Measurements from ENCODE around the gene ZBTB25.

The ZBTB25 gene

GRCh38 chr14:64439141-64439540 is 64.5 kb downstream of the ZBTB25 start:
- no peak for DNase-seq (ENCODE audit: low spot score)

DNA sequence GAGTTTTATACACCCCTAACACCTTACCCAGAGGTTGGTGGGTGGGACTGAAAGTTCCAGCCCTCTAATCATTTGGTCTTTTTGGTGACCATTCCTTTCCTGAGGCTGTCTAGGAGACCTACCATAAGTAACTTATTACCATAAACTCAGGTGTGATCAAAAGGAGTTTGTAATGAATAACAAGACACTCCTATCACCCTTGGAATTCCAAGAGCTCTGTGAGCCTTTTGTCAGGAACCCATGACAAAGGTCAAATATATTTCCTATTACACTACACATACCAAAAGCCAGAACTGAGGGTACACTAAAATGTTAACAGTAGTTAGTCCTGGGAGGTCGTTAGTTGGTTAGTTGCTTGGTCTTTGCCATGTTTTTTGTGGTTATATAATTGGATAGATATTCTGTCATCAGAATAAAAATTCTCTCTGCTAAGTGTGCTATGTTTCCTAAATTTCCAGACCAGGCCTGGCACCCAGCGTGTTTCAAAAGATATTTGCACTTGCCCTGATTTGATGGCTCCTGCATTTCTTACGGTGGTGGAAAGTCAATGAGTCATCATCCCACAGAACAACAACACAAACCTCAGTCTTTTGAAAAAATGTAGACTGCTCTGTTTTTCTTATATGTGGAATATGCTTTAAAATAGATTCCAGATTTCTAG is 65.3 kb downstream of the ZBTB25 start:
- DNase-seq (ENCODE audit: low spot score): no peak

DNA sequence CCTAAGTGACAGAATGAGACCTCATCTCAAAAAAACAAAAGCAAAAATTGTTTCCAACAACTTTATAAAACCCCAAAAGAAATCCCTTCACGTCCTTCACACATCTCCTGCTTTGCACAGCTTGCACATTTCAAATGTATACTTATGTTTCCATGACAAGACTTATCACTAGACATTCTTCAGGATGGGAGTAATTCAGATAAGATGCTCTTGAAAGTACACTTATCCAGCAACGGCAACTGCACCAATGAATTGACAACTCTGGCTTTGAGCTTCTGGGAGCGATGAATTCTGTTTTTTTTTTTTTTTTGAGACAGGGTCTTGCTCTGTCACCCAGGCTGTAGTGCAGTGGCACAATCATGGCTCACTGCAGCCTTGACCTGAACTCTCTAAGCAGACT is 69.1 kb downstream of the ZBTB25 start:
- no peak for DNase-seq (ENCODE audit: low spot score)

GRCh38 chr14:64423987-64424386 is 79.7 kb downstream of the ZBTB25 start:
- DNase-seq (ENCODE audit: low spot score): no peak

- no peak for DNase-seq (ENCODE audit: low spot score)
These were observed 80.9 kb downstream of the ZBTB25 start for GRCh38 chr14:64422756-64423155.

DNA sequence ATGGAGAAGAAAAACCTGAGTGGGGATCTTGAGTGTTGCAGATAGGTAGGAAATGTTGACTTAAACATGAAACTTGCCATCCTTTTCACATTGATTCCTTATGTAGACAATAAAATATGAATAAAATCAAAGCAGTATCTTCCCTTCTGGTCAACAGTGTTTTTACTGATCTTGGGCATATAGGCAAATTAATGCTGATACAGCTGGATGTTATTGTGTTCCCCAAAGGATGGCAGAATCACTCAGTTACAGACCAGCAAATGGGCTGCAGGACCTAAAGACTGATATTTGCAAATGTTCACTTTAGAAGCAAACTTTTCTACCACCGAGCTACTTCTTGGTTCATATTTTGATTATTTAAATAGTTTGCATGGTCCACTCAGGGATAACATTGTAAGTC is 81.6 kb downstream of the ZBTB25 start:
- DNase-seq (ENCODE audit: low spot score): no peak

DNA sequence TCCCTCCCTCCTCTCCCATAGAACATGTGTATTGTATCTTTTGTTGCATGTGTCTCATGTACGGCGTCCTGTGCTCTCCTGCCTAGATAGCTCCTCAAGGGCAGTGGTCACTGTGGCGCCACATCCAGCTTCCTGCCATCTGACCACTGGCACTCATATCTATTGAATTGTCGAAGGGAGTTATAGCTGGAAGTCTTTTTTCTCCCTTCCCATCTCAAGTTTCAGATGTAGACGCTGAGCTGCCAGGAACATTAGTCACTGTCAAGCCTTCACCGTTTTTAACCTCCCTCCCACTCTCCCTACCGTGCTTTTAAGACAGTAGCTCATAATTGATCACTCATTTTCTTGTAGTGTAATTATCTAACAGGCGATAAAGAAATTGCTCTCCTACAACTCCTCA is 82.5 kb downstream of the ZBTB25 start:
- no peak for DNase-seq (ENCODE audit: low spot score)

DNA sequence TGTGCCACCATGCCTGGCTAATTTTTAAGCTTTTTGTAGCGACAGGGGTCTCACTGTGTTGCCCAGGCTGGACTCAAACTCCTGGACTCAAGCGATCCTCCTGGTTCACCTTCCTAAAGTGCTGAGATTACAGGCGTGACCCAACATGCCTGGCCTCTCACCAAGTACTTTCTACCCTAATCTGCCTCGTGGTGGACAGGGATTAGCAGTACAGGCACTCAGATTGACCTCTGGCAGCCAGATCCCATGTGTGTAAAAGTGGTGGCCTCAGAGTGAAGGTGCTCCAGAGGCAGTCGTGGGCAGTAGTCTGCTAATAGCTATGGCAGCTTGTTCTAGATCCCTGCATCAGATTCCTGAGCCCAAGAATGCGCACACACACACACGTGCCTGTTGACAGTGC is 84.6 kb downstream of the ZBTB25 start:
- DNase-seq (ENCODE audit: low spot score): no peak

DNA sequence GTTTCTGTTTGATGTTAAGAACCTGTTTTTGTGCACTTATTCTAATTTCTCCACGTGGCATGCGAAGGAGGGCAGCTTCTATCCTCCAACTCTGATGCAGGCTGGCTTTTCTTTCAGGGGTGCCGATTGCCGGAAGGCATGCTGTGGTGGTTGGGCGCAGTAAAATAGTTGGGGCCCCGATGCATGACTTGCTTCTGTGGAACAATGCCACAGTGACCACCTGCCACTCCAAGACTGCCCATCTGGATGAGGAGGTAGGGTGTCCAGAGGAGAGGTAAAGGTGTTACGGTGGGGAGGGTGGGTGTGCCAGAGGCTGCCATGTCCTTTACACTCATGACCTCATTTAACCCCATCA is 85.9 kb downstream of the ZBTB25 start:
- DNase-seq (ENCODE audit: low spot score): no peak

- DNase-seq (ENCODE audit: low spot score): no peak
These were observed 86.4 kb downstream of the ZBTB25 start for GRCh38 chr14:64417055-64417770.

- no peak for DNase-seq (ENCODE audit: low spot score)
These were observed 87.2 kb downstream of the ZBTB25 start for GRCh38 chr14:64416348-64416932.

DNA sequence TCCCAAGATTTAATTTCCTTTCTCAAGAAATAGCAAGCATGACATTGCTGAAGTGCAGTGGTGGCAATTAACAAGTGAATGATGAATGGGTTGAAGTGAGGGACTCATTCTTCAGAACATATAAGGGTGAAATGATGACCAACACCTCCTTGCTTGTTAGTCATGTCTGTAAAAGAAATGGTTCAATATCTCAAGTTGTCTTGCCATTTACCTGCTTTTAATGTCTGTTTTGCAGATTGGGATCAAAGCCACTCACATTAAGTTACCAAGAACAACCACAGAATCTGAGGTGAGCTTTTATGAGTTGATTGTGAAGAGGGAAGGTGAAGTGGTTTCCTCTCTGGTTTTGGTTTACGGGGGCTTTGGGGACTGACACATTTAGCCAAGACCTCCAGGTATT is 91.4 kb downstream of the ZBTB25 start:
- DNase-seq (ENCODE audit: low spot score): no peak

DNA sequence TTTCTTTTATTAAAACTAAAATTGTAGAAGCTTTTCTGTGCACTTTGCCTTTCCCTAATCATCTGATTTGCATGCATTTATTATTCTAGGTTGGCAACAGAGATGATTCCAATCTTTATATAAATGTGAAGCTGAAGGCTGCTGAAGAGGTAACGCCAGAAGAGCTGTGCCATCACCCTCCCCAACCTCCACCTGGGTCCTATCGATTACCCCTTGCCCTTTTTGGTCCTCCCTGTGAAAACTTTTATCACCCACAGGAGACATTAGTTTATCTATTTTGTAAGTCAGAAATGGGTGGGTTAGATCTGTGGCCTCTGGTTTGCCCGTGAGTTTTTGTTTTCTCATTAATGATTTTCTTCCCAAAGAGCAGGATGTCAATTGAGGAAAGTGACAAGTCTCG is 92.6 kb downstream of the ZBTB25 start:
- no peak for DNase-seq (ENCODE audit: low spot score)

DNA sequence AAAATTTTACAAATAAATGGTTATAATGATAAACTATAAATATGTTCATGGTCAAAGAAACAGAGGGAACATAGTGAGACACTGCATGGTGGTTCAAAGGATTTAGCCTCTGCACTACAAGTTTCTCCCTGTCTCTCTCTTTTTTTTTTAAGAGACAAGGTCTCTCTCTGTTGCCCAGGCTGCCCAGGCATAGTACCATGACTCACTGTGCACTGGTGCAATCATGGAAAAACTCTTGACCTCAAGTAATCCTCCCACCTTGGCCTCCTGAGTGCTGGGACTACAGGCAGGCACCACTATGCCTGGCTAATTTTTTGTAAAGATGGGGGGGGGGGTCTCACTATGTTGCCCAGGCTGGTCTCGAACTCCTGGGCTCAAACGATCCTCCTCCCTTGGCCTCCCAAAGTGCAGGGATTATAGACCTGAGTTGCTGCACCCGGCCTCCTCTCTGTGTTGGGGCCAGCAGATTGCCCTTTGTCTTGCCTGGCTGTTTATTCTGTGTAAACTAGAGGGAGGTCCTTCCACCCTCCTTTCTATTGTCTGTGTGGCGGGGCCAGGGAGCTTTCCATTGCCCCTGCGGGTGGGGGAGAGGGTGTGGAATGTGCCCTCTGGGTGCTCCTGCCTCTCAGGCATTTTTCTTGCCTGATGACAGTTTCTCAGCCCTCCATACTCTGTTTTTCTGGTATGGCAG is 93.4 kb downstream of the ZBTB25 start:
- no peak for DNase-seq (ENCODE audit: low spot score)

- no peak for DNase-seq (ENCODE audit: low spot score)
These were observed 94.3 kb downstream of the ZBTB25 start for GRCh38 chr14:64409126-64409920.

GRCh38 chr14:64407329-64407728 is 96.3 kb downstream of the ZBTB25 start:
- DNase-seq (ENCODE audit: low spot score): no peak

DNA sequence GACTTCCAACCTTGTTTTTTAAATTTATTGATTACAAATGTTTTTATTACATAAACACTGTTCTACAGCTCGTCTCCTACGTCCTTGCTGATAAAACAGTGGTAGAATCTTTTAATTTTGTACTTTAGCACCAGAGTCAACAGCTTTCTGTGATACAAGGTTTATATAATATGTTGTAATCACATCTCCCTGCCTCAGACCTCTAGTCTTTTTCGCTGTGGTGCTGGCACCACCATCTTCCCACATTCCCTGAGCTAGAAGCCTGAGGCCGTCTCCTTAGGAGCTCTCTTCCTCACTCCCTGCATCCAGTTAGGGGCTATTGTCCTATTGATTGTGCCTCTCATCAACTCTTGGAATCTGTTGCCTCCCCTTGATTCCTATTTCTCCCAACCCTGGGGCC is 98.3 kb downstream of the ZBTB25 start:
- no peak for DNase-seq (ENCODE audit: low spot score)

- no peak for DNase-seq (ENCODE audit: low spot score)
These were observed 101.7 kb downstream of the ZBTB25 start for GRCh38 chr14:64401949-64402348.

- no peak for DNase-seq (ENCODE audit: low spot score)
These were observed 102.7 kb downstream of the ZBTB25 start for GRCh38 chr14:64400829-64401459.

Measured in globus pallidus (tissue), 1 donor.